ENCODE data around the gene PGLYRP3.

DNA sequence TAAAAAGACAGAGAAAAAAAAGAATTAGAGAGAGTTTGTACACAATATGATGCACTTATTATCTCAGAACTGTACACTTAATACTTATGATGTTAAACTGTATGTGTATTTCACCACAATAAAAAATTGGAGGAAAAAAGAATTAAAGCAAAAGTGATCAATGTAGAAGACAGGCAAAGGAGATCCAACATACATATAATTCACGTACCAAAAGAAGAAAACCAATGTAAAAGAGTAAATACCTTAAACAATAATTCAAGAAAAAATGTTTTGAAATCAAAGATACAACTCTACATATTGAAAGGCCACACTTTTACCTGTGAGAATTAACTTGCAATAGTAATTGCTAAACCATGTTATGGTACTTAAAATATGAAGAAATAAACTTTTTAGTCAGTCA is 9.8 kb upstream of the PGLYRP3 start:
- TF ChIP-seq MAFF (IDR thresholded peaks at IDR 0.05; ENCODE audit: low read depth, low read length) (no peak), RAD21 (CRISPR knock-in tag; IDR thresholded peaks at IDR 0.05) (no peak), NR3C1 (CRISPR knock-in tag; IDR thresholded peaks at IDR 0.05) (no peak), ZBTB40 (IDR thresholded peaks at IDR 0.05) (no peak), ZBTB40 (CRISPR knock-in tag; IDR thresholded peaks at IDR 0.05) (no peak), ZNF18 (CRISPR knock-in tag; IDR thresholded peaks at IDR 0.05; ENCODE audit: insufficient replicate concordance) (no peak), GFI1 (CRISPR knock-in tag; IDR thresholded peaks at IDR 0.05; ENCODE audit: borderline replicate concordance) (no peak)
